HG03139 (cell line): ENCODE results near the gene DPF1.

ENCODE experiments used
- ATAC-seq: cut with Tn5 transposase; IDR thresholded peaks from one replicate; pipeline ENCODE4 v1.9.1; 2021; ENCODE audit not compliant: unreplicated experiment

The DPF1 gene

DNA sequence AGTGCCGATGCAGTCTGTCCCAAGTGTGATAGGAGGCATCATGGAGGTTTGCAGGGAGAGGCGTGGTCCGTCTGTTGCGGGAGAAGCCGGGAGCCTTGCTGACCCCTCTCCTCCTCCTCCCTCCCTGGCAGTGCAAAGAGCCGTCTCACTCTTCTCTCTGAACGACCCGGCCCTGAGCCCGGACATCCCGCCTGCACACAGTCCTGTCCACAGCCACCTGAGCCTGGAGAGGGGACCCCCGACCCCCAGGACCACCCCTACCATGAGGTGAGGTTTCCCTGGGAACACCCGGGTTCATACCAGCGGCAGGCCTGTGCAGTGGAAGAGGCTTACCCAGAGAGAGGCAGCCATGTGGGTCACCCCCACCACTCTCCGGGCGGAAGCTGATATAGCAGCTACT is 22.3 kb downstream of the DPF1 start:
- ATAC-seq = no peak

DNA sequence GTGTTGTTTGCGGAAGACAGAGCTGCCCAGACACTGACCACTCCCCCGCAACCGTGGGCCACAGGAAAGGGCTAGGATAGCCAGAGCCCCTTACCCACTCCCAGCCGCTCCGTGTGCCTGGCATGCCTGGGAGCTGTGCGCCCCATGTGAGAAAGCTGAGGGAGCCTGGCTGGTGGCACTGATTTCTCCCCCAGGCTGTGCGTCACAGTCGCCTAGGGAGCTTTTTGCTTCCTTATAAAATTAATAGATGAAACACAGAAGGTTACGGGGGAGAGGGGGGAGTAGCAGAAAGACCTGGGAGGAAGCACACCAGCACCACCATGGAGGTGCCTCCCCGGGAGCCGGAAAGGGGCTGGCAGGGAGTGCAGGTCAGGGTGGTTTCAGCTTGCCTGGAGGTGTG is 24.7 kb downstream of the DPF1 start:
- no peak for ATAC-seq

DNA sequence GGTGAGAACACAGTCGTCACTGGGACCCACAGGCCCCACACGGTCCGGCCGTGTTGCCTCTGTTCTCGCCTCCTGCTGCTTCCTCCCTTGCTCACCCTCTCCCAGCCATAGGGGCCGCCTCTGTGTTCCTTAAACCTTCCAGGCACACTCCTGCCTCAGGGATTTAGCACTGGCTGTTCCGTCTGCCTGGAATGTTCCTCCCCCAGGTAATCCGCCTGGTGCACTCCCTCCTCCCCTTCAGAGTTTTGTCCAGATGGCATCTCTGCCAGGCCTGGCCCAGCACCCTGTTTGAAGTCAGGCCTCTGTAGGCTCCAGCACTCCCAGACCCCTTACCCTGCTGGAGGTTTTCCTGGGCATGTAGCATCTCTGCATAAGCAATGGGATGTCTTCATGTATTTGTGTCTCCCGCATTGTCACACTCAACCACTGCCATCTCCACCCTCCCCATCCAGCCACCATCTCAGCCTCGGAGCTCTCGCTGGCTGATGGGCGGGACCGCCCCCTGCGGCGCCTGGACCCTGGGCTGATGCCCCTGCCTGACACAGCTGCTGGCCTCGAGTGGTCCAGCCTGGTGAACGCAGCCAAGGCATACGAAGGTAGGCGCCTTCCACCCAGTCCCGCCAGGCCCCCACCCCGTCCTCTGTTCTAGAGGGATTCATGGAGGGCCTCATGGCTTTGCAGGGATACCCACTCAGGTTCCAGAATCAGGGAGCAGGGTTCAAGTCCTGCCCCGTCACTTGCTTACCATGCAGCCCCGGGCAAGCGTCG is 25.9 kb downstream of the DPF1 start:
- ATAC-seq = no peak

DNA sequence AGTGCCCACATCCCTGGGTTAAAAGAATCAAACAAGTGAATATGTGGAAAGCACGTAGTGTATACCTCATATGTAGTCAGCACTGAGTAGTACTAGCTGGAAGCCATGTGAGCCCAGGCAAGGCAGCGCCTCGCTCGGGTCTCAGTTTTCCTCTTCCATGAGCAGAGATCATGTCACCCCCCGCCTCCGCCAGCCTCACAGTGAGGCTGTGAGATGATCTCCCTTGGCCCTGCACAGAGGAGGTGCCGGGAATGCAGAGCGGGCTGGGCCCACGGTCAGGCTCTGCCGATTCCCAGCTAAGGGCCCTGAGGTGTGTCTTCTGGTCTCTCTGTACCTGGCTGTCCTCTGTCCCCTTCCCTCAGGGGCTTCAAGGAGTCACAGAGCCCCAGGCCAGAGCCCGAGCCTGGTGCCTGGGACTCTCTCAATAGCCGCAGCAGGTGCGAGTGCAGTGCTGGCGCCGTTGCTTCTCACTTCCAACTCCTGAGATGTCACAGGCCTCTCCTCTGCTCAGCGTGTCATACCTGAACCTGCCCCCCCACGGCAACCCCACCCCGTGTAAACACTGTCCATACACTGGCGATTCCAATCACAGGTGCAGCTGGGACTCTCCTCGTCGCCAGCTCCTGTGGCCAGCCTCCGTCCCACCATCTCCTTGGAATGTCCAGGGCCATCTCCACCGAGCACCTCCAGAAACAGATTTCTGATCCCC is 26.9 kb downstream of the DPF1 start:
- ATAC-seq = no peak

DNA sequence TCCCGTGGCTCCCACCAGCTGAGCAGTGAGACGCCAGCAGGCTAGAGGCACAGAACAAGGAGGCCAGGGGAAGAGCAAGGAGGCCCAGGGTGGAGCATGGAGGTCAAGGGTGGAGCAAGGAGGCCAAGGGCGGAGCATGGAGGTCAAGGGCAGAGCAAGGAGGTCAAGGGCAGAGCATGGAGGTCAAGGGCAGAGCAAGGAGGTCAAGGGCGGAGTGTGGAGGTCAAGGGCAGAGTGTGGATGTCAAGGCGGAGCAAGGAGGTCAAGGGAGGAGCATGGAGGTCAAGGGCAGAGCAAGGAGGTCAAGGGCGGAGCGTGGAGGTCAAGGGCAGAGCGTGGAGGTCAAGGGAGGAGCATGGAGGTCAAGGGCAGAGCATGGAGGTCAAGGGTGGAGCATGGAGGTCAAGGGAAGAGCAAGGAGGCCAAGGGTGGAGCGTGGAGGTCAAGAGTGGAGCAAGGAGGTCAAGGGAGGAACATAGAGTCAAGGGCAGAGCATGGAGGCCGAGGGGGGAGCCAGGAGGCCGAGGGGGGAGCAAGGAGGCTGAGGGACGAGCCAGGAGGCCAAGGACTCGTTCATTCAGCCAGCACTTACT is 27.7 kb downstream of the DPF1 start:
- ATAC-seq = no peak

DNA sequence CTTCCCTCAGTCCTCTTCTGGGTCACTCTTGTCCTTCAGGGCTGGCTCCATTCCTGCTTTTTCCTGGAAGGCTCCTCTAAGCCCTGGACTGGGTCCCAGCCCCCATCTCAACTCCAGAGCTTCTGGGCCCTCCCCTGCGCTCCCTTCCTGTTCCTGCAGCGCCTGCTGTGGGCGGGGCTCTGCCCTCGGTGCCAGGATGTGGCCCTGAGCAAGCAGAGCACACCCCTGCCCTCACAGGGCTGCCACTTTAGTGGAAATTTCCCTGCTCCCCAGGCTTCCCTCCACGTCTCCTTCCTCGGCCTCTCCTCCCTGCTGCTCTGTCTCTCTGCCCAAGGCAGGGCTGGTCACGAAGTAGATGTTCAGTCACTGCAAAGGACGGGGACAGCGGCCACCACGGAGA is 28.8 kb downstream of the DPF1 start:
- no peak for ATAC-seq

DNA sequence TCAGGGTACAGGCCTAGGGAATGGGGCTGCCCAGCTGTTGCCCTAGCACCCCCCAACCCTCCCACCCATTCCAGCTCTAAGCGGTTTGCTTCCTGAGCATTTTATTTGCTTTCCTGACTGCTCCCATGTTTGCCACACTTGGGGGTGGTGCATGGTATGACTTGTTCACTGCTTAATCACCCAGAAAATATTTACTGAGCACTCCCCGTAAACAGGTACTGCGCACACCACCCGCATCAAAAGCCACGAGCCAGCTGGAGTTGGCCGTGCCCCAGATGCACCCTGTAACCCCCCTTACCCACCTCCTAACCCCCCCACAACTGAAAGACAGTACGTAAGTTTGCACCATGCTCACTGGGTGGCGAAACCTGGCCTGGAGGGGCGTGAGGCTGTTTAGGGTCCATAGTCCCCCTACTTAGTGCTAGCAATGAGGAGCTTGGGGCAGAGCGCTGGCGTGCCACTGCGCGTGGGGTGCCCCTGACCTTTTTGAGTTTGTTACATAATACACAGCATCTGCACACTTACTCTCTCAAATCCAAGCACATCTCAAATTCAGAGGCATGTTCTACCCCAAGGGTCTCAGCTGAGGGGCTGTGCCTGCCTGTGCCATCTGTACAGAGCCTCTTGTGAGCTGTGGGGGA is 29.8 kb downstream of the DPF1 start:
- ATAC-seq = no peak

DNA sequence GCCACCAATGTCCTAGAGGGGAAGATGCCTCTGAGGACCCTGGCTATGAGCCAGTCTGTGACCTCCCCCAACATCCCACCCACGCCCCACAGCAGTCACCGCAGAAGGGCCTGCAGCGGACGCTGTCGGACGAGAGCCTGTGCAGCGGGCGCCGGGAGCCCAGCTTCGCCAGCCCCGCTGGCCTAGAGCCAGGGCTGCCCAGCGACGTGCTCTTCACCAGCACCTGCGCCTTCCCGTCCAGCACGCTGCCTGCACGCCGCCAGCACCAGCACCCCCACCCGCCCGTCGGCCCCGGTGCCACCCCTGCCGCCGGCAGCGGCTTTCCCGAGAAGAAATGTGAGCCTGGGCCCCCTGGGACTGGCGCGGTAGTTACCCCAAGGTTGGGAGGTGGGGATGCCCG is 30.6 kb downstream of the DPF1 start:
- ATAC-seq = no peak

DNA sequence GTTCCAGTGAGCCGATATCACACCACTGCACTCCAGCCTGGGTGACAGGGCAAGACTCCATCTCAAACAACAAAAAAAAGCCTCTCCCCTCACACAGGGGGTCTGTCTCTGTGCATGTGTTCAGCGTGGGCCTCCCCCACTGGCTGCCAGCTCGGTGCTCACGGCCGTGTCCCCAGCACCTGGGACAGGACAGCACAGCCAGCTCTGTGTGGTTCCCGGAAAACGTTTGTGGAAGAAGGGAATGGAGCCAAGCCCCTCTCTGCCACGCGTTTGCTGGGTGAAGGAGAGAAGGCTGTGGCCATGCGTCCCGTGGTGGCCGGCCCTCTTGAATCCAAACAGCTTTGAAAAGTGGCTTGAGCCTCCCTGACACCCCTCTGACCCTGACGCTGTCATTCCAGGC is 32.3 kb downstream of the DPF1 start:
- no peak for ATAC-seq

DNA sequence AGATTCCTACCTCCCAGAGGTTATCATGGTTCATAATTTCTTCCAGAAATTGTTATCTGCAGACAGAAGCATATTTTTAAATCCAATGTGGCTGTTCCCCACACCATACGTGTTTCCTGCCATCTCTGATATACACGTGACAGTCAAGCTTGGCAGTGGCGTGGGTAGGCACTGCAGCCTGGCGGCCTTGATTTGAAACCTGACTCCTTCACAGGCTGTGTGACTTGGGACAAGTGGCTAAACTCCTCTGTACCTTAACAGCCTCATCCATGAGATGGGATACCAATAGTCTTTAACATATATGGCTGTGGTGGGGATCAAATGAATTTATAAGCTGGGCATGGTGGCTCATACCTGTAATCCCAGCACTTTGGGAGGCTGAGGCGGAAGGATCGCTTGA is 33.2 kb downstream of the DPF1 start:
- no peak for ATAC-seq

DNA sequence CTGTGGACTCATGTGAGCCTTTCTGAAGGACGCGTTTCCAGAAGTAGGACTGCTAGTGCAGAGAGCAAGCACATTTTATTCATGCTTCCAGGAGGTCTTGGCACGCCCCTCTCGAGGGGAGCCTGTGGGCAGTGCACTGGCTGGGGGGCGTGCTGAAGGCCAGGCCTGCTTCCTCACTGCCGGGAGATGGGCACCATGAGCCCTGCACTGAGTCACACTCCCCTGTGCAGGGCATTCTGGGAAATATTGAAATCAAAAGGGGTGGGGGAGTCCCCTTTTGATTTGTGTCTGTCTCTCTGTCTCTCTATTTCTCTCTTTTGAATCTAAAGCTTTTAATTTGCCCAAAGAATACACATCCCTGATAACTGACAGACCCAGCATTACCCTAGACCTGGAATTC is 34.0 kb downstream of the DPF1 start:
- no peak for ATAC-seq

DNA sequence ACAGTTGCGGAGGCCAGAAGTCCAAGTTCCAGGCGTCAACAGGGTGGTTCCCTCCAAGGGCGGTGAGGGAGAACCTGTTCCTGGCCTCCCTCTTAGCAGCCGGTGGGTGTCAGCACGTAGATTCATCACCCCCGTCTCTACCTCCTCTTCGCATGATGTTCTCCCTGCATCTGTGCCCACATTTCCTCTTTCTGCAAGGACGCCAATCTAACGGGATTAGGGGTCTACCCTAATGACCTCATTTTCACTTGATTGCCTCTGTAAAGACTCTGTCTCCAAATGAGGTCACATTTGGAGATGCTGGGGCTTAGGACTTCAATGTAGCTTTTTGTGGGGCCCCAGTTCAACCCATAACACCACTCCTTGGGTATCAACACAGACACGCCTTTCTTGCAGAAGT is 38.5 kb downstream of the DPF1 start:
- no peak for ATAC-seq

DNA sequence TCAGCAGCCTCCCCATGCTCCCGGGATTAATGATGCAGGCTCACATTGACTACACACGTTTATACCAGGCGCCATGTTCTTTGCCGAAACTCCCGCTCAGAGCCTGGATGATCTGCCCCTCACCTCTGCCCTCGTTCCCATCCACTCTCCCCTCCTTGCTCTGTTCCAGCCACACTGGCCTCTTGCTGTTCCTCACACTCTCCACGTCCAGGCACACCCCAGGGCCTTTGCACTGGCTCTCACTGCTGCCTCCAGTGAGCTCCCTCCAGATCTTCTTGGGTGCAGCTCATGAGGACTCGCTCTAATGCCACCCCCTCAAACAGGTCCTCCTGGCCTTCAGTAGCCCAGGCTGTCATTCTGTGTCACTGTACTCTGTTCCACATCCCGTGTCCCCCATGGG is 39.2 kb downstream of the DPF1 start:
- ATAC-seq = no peak

DNA sequence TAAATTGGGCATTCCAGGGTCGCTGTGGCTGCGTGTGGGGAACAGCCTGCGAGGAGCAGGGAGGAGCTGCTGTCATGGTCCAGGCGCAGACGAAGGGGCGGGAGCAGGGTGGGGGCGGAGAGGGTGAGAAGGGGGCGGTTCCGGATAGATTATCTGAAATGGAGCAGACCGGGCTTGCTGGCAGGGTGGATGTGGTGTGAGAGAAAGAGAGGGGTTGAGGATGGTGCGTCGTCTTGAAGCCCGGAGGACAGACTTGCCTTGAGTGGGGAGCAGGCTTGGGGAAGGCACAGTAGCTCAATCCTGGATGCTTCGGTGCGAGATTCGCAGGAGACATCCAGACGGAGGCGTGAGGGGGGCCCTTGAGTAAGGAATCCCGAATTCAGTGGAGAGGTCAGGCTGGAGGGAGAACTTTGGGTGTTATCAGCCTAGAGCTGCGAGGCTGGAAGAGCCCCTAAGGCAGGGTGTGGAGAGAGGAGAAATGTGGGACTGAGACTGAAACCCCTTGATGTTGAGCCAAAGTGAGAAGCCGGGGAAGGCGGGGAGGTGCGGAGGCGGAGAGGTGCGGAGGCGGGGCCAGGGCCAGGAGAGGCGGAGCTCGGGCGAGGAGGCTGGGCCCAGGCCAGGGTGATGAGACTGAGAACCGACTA is 40.6 kb downstream of the DPF1 start:
- no peak for ATAC-seq

DNA sequence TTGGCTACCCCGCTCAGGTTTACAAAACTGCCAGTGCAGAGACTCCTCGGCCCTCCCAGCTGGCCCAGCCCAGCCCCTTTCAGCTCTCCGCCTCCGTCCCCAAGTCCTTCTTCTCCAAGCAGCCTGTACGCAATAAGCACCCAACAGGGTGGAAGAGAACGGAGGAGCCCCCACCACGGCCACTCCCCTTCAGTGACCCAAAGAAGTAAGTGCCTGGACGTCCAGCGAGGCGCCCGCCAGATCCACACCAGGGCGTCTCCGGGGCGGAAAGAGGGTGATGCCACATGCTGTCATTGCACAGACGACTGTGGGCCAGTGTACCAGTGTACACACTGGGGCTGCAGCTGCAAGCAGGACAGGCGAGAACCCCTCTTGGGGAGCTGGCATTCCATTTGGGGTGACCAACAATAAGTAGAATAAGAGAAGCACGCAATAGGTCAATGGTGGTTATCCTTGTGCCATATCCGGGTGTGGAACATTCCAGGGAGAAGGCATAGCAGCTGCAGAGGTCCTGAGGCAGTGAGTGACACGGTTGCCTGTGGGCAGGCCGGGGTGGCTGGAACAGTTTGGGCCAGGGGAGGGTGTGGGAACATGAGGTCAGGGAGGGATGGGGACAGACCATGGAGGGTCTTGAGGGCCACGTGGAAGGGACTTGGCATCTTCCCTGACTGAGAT is 41.3 kb downstream of the DPF1 start:
- ATAC-seq = no peak

DNA sequence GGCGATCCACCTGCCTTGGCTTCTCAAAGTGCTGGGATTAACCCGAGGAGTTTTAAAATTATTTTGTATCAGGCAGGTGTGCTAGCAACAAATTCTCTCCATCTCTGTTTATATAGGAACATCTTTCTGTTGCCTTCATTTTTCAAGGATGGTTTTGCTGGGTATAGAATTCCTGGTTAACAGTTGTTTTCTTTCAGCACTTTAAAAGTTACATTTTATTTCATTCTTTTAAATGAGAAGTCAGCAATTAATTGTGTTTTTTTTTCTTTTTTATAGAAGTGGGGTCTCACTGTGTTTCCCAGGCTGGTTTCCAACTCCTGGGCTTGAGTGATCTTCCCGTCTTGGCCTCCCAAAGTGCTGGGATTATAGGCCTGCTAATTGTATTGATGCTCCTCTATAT is 44.0 kb downstream of the DPF1 start:
- ATAC-seq = no peak

DNA sequence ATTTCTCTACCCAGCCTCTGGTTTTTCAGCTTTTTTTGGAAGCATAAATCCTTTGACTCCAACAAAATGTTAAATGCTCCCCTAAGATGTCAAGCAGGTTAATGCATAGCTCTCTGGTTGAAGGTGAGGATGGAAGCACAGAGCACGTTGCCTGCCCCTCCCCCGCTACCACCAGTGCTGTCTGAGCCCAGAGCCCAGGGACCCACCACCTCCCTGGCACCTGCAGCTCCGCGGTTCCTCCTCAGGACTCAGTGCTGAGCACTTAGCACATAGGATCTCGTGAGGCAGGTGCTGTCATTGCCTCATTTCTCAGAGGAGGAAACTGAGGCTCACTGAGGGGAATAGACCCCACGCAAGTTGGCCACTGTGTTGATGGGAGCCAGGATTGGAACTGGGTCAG is 48.6 kb downstream of the DPF1 start:
- no peak for ATAC-seq

DNA sequence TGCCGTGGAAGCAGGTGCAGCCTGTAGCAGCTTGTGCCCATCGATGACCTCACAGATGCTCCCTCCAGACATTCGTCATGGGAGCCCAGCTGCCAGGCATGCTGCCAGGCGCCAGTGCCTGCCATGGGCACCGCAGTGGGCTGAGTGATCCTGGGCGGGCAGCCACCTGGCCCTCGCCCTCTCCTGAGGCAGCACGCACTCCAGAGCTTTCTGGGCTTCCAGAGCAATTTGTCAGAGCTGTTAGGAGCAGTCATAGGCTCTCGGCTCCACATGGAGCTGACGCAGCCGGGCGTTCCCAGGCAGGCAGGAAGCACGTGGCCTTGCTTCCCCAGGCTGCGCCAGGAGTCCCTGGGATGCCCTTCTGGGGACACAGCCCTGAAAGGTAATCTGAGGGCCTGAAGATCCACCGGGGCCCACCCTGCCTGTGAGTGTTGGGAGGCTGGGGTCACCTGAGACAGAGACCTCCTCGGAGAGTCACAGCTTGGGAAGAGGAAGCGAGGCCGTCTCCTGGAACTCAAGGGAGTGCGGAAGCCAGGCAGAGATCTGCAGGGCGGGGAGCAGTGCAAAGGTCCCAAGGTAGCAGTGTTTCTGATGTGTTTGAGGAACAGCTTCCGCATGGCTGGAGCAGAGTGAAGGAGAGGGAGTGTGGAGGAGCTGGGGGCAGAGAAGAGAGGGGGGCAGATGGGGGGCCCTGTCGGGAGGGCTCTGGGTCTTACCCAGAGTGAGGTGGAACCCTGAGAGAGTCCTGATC is 50.6 kb downstream of the DPF1 start:
- no peak for ATAC-seq

DNA sequence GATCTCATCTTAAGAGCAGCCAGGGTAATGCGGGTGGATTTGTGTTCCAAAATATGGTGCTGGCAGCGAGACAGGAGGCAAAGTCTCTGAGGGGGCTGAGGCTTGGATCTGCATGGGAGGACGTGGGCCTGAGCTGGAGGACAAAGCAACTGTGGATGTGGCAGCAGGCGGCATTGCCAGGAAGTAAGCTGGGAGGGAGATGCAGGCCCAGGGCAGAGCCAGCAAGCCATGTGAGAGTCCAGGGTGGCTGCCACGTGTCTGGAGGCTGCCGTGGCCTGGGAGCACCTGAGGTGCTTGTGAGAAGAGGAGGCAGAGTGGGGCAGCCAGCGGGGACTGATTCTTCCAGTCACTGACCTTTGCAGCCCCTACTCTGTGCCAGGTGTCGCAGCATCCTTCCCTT is 52.0 kb downstream of the DPF1 start:
- ATAC-seq = no peak

DNA sequence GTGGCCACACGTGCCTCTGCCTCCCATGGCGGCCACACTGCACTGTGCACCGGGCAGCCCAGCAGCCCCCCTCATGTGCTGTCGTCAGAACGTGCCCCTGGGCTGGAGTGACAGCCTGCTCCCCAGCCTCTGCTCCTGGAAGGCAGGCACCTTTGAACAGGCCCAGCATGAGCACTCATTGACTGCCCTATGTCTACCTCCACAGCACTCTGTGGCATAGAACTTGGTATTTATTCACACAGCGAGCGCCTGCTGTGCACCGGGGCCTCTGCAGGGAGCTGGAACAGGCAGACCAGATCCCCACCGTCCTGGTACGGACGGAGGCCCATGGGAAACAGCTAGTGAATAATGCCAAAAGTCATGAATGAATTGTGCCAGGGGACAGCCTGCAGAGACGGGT is 53.7 kb downstream of the DPF1 start:
- ATAC-seq = no peak
